ENCODE measurements around the gene MMS22L.

- TF ChIP-seq CTCF (IDR thresholded peaks at IDR 0.05; ENCODE audit: insufficient read depth, low read length, poor library complexity, severe bottlenecking) (no peak), EZH2phosphoT487 (conservative IDR thresholded peaks at IDR 0.05; ENCODE audit: low read length) (no peak)
These were observed 36.2 kb downstream of the MMS22L start for GRCh38 chr6:97246842-97247241.

Data from SU-DHL-6 (cell line).